RWPE1 (cell line): Measurements from ENCODE around the gene COMT.

Experiments used
- CTCF ChIA-PET: fragments of 350-600 bp; sonication (Branson Sonifier 250); formaldehyde crosslinking; extraction: SDS; loops from one replicate; lab custom pipeline; 2021; lab: Yijun Ruan, JAX
- POLR2A ChIA-PET: fragments of 400-600 bp; formaldehyde crosslinking; extraction: SDS; loops from one replicate; lab custom pipeline; 2020; ENCODE audit warnings: antibody characterized with exemption; ENCODE audit not compliant: low non-redundant PET; lab: Yijun Ruan, JAX
- DNase-seq: peaks from one replicate; pipeline ENCODE4 v3.0.0; 2012; ENCODE audit warnings: low spot score
- H3K27ac ChIP-seq: fragments of 450-650 bp; 2 replicates; pipeline ENCODE4 v1.5.1; 2017
- TF ChIP-seq, protein P1 (sequence below): fragments of 450-650 bp; conservative IDR thresholded peaks from 2 replicates; pipeline ENCODE4 v1.5.1; 2017; ENCODE audit warnings: low read depth, mild to moderate bottlenecking

COMT gene

DNA sequence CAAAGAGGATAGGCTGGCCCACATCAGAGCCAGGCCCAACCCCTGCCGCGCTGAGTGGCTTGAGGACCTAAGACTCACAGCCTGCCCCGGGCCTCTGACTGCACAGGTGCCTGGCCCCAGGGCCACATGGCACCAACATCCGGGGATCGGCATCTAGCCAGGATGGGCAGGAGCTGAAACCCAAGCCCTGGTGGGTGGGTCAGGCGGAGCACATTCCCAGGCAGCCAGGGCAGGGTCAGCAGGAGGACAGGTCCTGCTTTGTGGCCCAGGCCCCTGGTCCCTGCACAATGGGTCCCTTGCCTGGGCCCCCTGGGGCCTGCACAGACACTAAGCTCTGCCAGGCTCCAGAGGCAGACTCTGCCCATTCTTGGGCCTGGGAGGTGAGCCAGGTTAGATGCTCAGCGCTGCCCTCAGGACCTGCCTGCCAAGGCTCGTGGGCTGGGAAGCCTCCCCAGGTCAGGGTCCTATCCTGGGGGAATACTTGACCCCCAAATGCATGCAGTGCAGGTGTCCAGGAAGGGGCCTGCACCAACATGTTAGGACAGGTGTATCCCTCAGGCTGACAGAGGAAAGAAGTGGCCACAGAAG lies 41.5 kb downstream of the COMT start:
- DNase-seq = no peak
- H3K27ac ChIP-seq = peak overlapping the region; percentile 67
- CTCF ChIA-PET = interaction anchor here (0.6 kb wide), 1 partner anchor 12 kb away, joined by 3 read pairs; no protein-coding TSS in a partner anchor
- POLR2A ChIA-PET = no interaction called here
- TF ChIP-seq, protein P1, sequence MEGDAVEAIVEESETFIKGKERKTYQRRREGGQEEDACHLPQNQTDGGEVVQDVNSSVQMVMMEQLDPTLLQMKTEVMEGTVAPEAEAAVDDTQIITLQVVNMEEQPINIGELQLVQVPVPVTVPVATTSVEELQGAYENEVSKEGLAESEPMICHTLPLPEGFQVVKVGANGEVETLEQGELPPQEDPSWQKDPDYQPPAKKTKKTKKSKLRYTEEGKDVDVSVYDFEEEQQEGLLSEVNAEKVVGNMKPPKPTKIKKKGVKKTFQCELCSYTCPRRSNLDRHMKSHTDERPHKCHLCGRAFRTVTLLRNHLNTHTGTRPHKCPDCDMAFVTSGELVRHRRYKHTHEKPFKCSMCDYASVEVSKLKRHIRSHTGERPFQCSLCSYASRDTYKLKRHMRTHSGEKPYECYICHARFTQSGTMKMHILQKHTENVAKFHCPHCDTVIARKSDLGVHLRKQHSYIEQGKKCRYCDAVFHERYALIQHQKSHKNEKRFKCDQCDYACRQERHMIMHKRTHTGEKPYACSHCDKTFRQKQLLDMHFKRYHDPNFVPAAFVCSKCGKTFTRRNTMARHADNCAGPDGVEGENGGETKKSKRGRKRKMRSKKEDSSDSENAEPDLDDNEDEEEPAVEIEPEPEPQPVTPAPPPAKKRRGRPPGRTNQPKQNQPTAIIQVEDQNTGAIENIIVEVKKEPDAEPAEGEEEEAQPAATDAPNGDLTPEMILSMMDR = no peak

DNA sequence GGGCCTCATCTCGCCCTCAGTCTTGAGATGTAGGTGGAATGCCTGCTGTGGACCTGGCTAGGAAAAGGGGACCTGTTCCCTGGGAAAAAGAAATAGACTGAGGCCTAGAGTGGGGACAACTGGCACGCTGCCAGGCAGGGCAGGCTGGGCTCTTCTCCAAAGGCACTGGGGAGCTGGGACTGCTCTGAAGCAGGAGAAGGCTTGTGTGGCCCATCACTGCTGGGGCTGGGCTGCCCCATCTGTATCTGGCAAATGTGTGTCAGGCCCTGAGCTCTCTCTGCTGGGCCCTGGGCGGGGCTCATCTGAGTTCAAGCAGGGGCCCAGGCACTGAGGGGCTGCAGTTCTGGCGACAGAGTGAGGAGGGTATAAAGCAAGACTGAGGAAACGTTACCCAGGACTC lies 42.2 kb downstream of the COMT start:
- POLR2A ChIA-PET = no interaction called here
- peak overlapping the region; percentile 67 for H3K27ac ChIP-seq
- CTCF ChIA-PET = interaction anchor here (0.6 to 0.7 kb wide), 2 partner anchors 11 to 39 kb away, joined by 3 to 4 read pairs; no protein-coding TSS in a partner anchor
- no peak for DNase-seq
- TF ChIP-seq, protein P1 = no peak

DNA sequence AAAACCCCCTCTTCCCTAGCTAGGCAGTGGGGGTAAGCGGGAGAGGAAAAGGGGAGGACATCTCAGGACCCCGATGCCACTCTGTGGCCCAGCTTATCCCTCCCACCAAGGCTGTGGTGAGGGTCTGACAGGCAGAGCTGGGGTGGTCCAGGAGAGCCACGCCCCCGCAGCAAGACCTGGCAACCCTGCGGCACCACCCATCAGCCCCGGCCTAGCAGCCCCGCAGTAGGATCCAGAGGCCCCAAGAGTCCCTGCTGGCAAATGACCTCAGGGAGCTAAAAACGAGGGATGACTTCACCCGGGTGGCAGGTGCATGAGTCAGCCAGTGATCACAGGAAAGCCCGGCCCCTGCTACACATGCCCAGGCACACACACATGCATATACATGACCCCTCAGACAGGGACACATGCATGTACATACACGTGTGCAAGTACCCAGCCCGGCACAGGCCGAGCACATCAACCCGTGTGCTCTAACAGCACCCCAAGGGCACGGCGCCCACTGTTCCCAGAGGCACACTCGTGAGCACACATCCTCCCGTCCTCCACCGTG lies 42.7 kb downstream of the COMT start:
- H3K27ac ChIP-seq = peak overlapping the region; percentile 67
- POLR2A ChIA-PET = no interaction called here
- CTCF ChIA-PET = interaction anchor here (0.6 to 0.7 kb wide), 3 partner anchors 12 to 39 kb away, joined by 3 to 4 read pairs (median 3); no protein-coding TSS in a partner anchor
- DNase-seq = peak; percentile 80
- TF ChIP-seq, protein P1 = no peak

DNA sequence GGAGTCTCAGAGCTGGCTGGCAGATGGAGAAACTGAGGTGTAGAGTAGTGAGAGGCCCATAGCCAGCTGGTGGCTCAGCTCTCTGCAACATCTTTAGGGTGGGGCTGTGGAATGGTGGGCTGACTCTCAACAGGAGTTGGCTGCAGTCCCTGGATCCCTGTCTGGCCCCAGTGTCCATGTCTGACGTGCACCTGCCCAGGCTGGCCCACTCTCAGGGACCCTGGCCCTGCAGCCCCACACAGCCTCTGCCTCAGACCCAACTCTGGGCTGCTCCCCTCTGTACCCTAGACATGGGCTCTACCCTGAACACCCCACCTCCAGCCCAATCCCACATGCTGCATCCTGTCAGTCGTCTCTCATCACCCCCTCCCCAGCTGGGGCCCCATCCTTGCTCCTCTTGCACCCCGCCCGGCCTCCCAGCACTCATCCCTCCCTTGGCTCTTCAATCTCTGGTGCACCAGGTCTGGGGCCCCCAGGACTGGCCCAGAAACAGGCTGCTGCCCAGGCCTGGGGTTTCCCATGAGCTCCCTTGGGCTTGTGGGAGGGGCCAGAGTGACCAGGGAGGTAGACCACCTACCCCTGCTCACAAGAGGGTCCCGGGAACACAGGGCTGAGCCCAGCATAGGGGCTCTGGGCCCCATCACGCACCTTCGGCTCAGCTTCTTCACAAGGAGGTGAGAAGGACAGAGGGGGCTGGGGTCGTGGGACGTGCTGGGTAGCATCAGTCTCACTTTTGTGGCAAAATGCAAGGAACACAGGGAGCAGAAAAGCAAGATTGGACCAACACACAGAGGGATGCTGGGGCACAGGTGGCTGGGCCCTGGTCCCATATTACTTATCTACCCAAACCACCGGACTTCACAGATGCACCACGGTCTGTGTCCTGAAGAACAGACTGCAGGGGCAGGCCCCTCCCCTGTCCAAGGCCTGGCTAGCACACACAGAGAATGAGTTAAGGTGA lies 43.6 kb downstream of the COMT start:
- ChIA-PET CTCF (interaction anchor here (0.7 kb wide), 1 partner anchor 28 kb away, joined by 3 read pairs; no protein-coding TSS in a partner anchor), POLR2A (no interaction called here)
- TF ChIP-seq, protein P1 = no peak
- no peak for DNase-seq
- H3K27ac ChIP-seq = peak overlapping the region; percentile 67

DNA sequence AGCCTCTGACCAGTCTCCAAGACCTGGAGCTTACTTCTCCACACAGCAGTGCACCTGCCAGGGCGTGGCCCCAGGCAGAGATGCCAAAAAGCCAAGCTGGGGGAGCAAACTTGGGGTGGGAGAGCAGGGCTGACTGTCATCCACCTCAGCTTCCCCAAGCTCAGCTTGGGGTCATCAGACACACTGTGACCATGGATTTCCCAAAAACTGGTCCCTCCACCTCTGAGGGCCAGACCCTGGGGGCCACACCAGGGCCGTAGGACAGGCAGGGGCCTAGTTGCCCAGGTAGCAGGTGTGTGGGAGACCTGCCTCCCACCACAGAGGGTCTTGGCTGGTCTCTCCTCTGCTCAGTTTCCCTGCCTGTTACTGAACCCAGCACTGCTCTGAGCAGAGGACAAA lies 44.4 kb downstream of the COMT start:
- H3K27ac ChIP-seq = peak overlapping the region; percentile 61
- TF ChIP-seq, protein P1 = no peak
- POLR2A ChIA-PET = no interaction called here
- CTCF ChIA-PET = interaction anchor here (0.6 kb wide), 1 partner anchor 41 kb away, joined by 3 read pairs; no protein-coding TSS in a partner anchor
- no peak for DNase-seq
